ENCODE data around the gene MEIS3.

Gene MEIS3

GRCh38 chr19:47419030-47419783 lies at the start of gene MEIS3:
TSS of gene MEIS3 (minus strand) at chr19:47419527. CDS start at chr19:47419081, 446 bp downstream.
- no peak for DNase-seq

- DNase-seq: no peak
These were observed 48.6 kb upstream of the MEIS3 start for GRCh38 chr19:47467914-47468313.

GRCh38 chr19:47465957-47466356 lies 46.6 kb upstream of the MEIS3 start:
- DNase-seq: no peak

- DNase-seq: peak; percentile 96
These were observed 45.5 kb upstream of the MEIS3 start for GRCh38 chr19:47464675-47465419.

GRCh38 chr19:47461876-47462275 lies 42.5 kb upstream of the MEIS3 start:
- DNase-seq: no peak

- DNase-seq: no peak
These were observed 40.1 kb upstream of the MEIS3 start for GRCh38 chr19:47459477-47459876.

- DNase-seq: no peak
These were observed 39.3 kb upstream of the MEIS3 start for GRCh38 chr19:47458672-47459071.

- DNase-seq: no peak
These were observed 37.6 kb upstream of the MEIS3 start for GRCh38 chr19:47456721-47457474.

- no peak for DNase-seq
These were observed 31.2 kb upstream of the MEIS3 start for GRCh38 chr19:47450478-47450877.

GRCh38 chr19:47448360-47448727 lies 29.0 kb upstream of the MEIS3 start:
- DNase-seq: no peak

- peak; percentile 87 for DNase-seq
These were observed 28.4 kb upstream of the MEIS3 start for GRCh38 chr19:47447470-47448359.

- DNase-seq: peak; percentile 70
These were observed 27.5 kb upstream of the MEIS3 start for GRCh38 chr19:47446534-47447469.

GRCh38 chr19:47445937-47446402 lies 26.6 kb upstream of the MEIS3 start:
- DNase-seq: peak; percentile 14

- DNase-seq: no peak
These were observed 26.2 kb upstream of the MEIS3 start for GRCh38 chr19:47445527-47445926.

- no peak for DNase-seq
These were observed 25.1 kb upstream of the MEIS3 start for GRCh38 chr19:47444388-47444821.

GRCh38 chr19:47443331-47443730 lies 24.0 kb upstream of the MEIS3 start:
- no peak for DNase-seq

- no peak for DNase-seq
These were observed 19.5 kb upstream of the MEIS3 start for GRCh38 chr19:47438793-47439220.

GRCh38 chr19:47437500-47437899 lies 18.2 kb upstream of the MEIS3 start:
- DNase-seq: no peak

- peak; percentile 46 for DNase-seq
These were observed 17.5 kb upstream of the MEIS3 start for GRCh38 chr19:47436712-47437401.

GRCh38 chr19:47435883-47436417 lies 16.6 kb upstream of the MEIS3 start:
- no peak for DNase-seq
